ENCODE results near the gene OPRM1.

- no peak for TF ChIP-seq POLR2A (IDR thresholded peaks at IDR 0.05)
- TF ChIP-seq CTCF (IDR thresholded peaks at IDR 0.05): no peak
- no peak for TF ChIP-seq POLR2AphosphoS5 (IDR thresholded peaks at IDR 0.05)
These were observed 203.7 kb downstream of the OPRM1 start for GRCh38 chr6:154242617-154243357.

All from breast epithelium (tissue), 3 donors.